GM12878 (cell line): ENCODE measurements around the gene FIGNL2. TPM values are rescaled to one million over a fixed set of nuclear protein-coding genes. Genes with fewer than 3 reads are reported as not detected.

ENCODE experiments used
- ATAC-seq: fragments of 200-7000 bp; cut with Tn5 transposase; 3 replicates; pipeline ENCODE4 v1.9.1; 2020; ENCODE audit warnings: mild to moderate bottlenecking, moderate library complexity
- BruUV-seq: library from RNA; stranded (reverse); fragments of 400-500 nt; replicated peaks from 2 replicates; lab custom pipeline; 2021; lab: Mats Ljungman, UMichigan
- CTCF ChIA-PET: fragments of 300-600 bp; sonication (Branson Sonifier 250); formaldehyde crosslinking; extraction: SDS; loops from one replicate; lab custom pipeline; 2021; ENCODE audit warnings: inconsistent platforms; lab: Yijun Ruan, JAX
- POLR2A ChIA-PET: fragments of 350-600 bp; formaldehyde crosslinking; extraction: SDS; loops from one replicate; lab custom pipeline; 2021; ENCODE audit warnings: inconsistent platforms; lab: Charles Lee
- RAD21 ChIA-PET: fragments of 300-600 bp; sonication (Branson Sonifier 250); formaldehyde crosslinking; loops from one replicate; lab custom pipeline; 2023; ENCODE audit warnings: antibody characterized with exemption; ENCODE audit not compliant: unreplicated experiment; lab: Charles Lee
- SMC1A ChIA-PET: fragments of 300-600 bp; sonication (Branson Sonifier 250); formaldehyde crosslinking; loops from one replicate; lab custom pipeline; 2023; ENCODE audit not compliant: unreplicated experiment, uncharacterized antibody; lab: Charles Lee
- DNase-seq: peaks from one replicate; pipeline ENCODE4 v3.0.0-alpha.2; 2011; ENCODE audit warnings: low read depth, low spot score
- FAIRE-seq: peaks from 3 replicates; lab custom pipeline; 2011; peaks lifted over from hg19 to GRCh38; lab: Jason Lieb, UNC
- H2AFZ ChIP-seq: 2 replicates; pipeline ENCODE4 v1.6.0; 2011; ENCODE audit warnings: low read depth, low read length, control low read depth; ENCODE audit not compliant: control insufficient read depth
- H3K27ac ChIP-seq: 2 replicates; pipeline ENCODE4 v1.5.1; 2011; ENCODE audit warnings: control low read depth; ENCODE audit not compliant: control insufficient read depth, insufficient read depth
- H3K27me3 ChIP-seq, 2 experiments: replicated peaks in 1 of 2; 2 replicates each; pipeline versions ENCODE4 v1.6.0 to v1.6.1; 2011; ENCODE audit warnings: low read length in 1 of 2; ENCODE audit not compliant: control insufficient read depth in 2 of 2, insufficient read depth in 2 of 2
- H3K36me3 ChIP-seq, 2 experiments: 2 replicates each; pipeline ENCODE4 v1.5.1; 2011; ENCODE audit warnings: low read length in 1 of 2; ENCODE audit not compliant: control insufficient read depth in 2 of 2, insufficient read depth in 2 of 2
- H3K4me1 ChIP-seq: 2 replicates; pipeline ENCODE4 v1.6.1; 2011; ENCODE audit warnings: mild to moderate bottlenecking, low read length, moderate library complexity, mixed read lengths; ENCODE audit not compliant: control insufficient read depth, insufficient read depth
- H3K4me2 ChIP-seq: 2 replicates; pipeline ENCODE4 v1.6.0; 2011; ENCODE audit warnings: control low read depth; ENCODE audit not compliant: control insufficient read depth, insufficient read depth
- H3K4me3 ChIP-seq: fragments of 200-600 bp; sonication (generic); 2 replicates; pipeline ENCODE4 v1.5.1; 2016
- H3K79me2 ChIP-seq: 2 replicates; pipeline ENCODE4 v1.6.0; 2011; ENCODE audit warnings: low read length; ENCODE audit not compliant: control insufficient read depth, insufficient read depth
- H3K9ac ChIP-seq: 2 replicates; pipeline ENCODE4 v1.8.0; 2011; ENCODE audit warnings: low read length, control low read depth, mixed read lengths; ENCODE audit not compliant: control insufficient read depth, insufficient read depth
- H3K9me3 ChIP-seq: replicated peaks from 3 replicates; pipeline ENCODE4 v1.5.1; 2011; ENCODE audit warnings: mild to moderate bottlenecking, low read length; ENCODE audit not compliant: control insufficient read depth, insufficient read depth
- H4K20me1 ChIP-seq: 2 replicates; pipeline ENCODE4 v1.6.0; 2011; ENCODE audit not compliant: control insufficient read depth, insufficient read depth
- EED ChIP-seq: sonication (generic); IDR thresholded peaks from 2 replicates; pipeline ENCODE4 v1.6.1; 2016; ENCODE audit warnings: antibody characterized with exemption, low read depth
- IRF4 ChIP-seq: IDR thresholded peaks from 2 replicates; pipeline ENCODE4 v1.6.1; 2011; ENCODE audit warnings: low read depth, low read length
- TCF3 ChIP-seq: IDR thresholded peaks from 2 replicates; pipeline ENCODE4 v1.6.1; 2012; ENCODE audit warnings: low read depth, mild to moderate bottlenecking, low read length, borderline replicate concordance; ENCODE audit not compliant: insufficient read depth
- WGBS: methylation state at CpG from one replicate; pipeline ENCODE4 v1.1.6; 2016; ENCODE audit warnings: low lambda C conversion rate; ENCODE audit not compliant: insufficient replicate concordance, insufficient coverage; ENCODE audit errors: missing lambda C conversion rate; 5-methylcytosine and 5-hydroxymethylcytosine counted together
- in situ Hi-C: fragments of 300-500 bp; cut with MboI; formaldehyde crosslinking; loops from 9 replicates; pipeline ENCODE4 v1.14.3; 2018; ENCODE audit warnings: mixed read lengths
- intact Hi-C: fragments of 100-400 bp; cut with micrococcal nuclease; formaldehyde crosslinking; loops from one replicate; pipeline ENCODE4 v1.14.2; 2022; ENCODE audit not compliant: unreplicated experiment
- polyA plus RNA-seq, 11 experiments: library from polyadenylated mRNA; depleted of rRNA in 4 of 11; unstranded in 6 of 11; stranded (reverse) in 5 of 11; fragments of >200 nt; fragmentation: Nextera tagmentation in 4 of 11; fragmentation: Illumina TruSeq in 1 of 11; extraction: Ambion mirVana in 4 of 11; extraction: Trizol in 1 of 11; gene quantifications; 1 replicate in 1 of 11; 2 replicates in 10 of 11; pipeline versions ENCODE4 v1.2.1 to v1.2.3, GENCODE V29; 2011 to 2016; ENCODE audit warnings: inconsistent platforms in 2 of 11, missing spikeins in 2 of 11, low read depth in 1 of 11
- total RNA-seq, 4 experiments: library from RNA; depleted of rRNA in 3 of 4; stranded (reverse); fragments of >200 nt in 3 of 4; fragmentation: Illumina TruSeq in 1 of 4; extraction: Trizol in 1 of 4; gene quantifications; 2 replicates each; pipeline versions ENCODE4 v1.2.1 to v1.2.3, GENCODE V29; 2013 to 2021
- TF ChIP-seq, protein P1 (sequence below): fragments of 450-650 bp; formaldehyde crosslinking; IDR thresholded peaks from 2 replicates; pipeline ENCODE4 v1.4.0; 2020; ENCODE audit warnings: mild to moderate bottlenecking, moderate library complexity
- TF ChIP-seq, protein P2 (sequence below): fragments of 450-650 bp; IDR thresholded peaks from 2 replicates; pipeline ENCODE4 v1.6.1; 2017; ENCODE audit warnings: mild to moderate bottlenecking, low read depth, inconsistent platforms; ENCODE audit not compliant: poor library complexity, severe bottlenecking
- TF ChIP-seq, protein P3 (sequence below): fragments of 450-650 bp; IDR thresholded peaks from 2 replicates; pipeline ENCODE4 v1.6.1; 2017; ENCODE audit warnings: mild to moderate bottlenecking, moderate library complexity

FIGNL2 gene
- total and polyA plus RNA-seq, 10 of the 15 experiments (the other 5 are each of a cell fraction or from before 2014, with no cell fraction given) = not detected

DNA sequence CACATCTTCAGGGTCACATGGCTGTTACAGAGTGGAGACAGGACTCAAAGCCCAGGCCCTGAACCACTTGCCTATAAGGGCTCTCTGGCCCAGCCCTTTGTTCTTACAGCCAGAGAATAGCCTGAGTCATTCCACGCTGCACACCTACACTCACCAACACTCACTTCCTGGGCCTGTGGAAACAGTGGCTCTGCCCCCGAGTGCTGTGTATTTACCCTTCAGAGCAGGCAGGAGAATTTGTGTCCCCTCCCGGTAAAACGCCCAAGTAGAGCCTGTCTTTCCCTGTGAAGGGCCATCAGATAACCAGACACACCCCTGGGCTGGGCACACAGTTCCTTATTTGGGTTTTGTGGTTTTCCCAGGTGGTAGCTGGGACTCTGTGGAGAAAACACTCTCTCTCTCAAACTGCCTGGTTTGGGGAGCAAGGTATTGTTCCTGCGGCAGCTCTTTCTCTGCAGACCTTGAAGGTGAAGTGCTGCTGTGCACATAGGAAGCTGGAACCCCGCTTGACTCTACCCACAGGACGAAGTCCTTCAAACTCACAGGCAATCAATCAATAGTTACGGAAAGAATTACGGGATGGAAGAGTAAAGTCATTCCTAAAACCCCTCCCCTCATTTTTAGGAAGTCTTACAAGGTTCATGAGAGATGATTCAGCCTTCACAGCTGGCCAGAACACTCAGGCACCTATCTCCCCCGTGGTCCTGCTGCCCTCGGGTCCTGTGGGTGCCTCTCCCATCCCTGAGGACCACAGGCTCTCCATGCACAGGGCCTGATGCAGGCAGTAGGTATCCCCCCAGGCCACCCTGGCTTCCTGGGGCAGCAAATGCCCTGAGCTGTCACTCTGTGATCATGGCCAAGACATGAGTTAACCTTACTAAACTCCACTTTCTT lies 20.3 kb downstream of the FIGNL2 start:
- no peaks in the 10 kb centered on the region for H3K79me2 ChIP-seq
- no peak overlapping the region for H3K4me2 ChIP-seq
- ChIA-PET SMC1A (no interaction called here), RAD21 (no interaction called here), CTCF (no interaction called here), POLR2A (no interaction called here)
- no peak overlapping the region for H3K4me3 ChIP-seq
- intact Hi-C loops (no loop called here), in situ Hi-C loops (no loop called here)
- H3K27ac ChIP-seq = no peak overlapping the region
- H4K20me1 ChIP-seq = no peaks in the 10 kb centered on the region; the same call in 1 of the 2 replicates
- no peak overlapping the region for H3K9ac ChIP-seq
- H2AFZ ChIP-seq = no peak overlapping the region
- H3K4me1 ChIP-seq = no peaks in the 10 kb centered on the region; the same call in 1 of the 2 replicates
- FAIRE-seq (no peak), DNase-seq (no peak), ATAC-seq (peak; percentile 43)
- H3K27me3 ChIP-seq = peaks cover 5% of the 10 kb centered on the region in 2 experiments
- no peaks in the 10 kb centered on the region for H3K9me3 ChIP-seq
- under 1% methylated on average over 11 of the region's 11 CpGs for WGBS
- no peak for TF ChIP-seq EED
- TF ChIP-seq, protein P1, sequence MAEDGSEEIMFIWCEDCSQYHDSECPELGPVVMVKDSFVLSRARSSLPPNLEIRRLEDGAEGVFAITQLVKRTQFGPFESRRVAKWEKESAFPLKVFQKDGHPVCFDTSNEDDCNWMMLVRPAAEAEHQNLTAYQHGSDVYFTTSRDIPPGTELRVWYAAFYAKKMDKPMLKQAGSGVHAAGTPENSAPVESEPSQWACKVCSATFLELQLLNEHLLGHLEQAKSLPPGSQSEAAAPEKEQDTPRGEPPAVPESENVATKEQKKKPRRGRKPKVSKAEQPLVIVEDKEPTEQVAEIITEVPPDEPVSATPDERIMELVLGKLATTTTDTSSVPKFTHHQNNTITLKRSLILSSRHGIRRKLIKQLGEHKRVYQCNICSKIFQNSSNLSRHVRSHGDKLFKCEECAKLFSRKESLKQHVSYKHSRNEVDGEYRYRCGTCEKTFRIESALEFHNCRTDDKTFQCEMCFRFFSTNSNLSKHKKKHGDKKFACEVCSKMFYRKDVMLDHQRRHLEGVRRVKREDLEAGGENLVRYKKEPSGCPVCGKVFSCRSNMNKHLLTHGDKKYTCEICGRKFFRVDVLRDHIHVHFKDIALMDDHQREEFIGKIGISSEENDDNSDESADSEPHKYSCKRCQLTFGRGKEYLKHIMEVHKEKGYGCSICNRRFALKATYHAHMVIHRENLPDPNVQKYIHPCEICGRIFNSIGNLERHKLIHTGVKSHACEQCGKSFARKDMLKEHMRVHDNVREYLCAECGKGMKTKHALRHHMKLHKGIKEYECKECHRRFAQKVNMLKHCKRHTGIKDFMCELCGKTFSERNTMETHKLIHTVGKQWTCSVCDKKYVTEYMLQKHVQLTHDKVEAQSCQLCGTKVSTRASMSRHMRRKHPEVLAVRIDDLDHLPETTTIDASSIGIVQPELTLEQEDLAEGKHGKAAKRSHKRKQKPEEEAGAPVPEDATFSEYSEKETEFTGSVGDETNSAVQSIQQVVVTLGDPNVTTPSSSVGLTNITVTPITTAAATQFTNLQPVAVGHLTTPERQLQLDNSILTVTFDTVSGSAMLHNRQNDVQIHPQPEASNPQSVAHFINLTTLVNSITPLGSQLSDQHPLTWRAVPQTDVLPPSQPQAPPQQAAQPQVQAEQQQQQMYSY = no peak
- TF ChIP-seq IRF4 = 0 out of 2 replicates have a peak, but pooled peaks have one; percentile 5
- TF ChIP-seq, protein P2, sequence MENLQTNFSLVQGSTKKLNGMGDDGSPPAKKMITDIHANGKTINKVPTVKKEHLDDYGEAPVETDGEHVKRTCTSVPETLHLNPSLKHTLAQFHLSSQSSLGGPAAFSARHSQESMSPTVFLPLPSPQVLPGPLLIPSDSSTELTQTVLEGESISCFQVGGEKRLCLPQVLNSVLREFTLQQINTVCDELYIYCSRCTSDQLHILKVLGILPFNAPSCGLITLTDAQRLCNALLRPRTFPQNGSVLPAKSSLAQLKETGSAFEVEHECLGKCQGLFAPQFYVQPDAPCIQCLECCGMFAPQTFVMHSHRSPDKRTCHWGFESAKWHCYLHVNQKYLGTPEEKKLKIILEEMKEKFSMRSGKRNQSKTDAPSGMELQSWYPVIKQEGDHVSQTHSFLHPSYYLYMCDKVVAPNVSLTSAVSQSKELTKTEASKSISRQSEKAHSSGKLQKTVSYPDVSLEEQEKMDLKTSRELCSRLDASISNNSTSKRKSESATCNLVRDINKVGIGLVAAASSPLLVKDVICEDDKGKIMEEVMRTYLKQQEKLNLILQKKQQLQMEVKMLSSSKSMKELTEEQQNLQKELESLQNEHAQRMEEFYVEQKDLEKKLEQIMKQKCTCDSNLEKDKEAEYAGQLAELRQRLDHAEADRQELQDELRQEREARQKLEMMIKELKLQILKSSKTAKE = no peak
- no peak for TF ChIP-seq TCF3
- TF ChIP-seq, protein P3, sequence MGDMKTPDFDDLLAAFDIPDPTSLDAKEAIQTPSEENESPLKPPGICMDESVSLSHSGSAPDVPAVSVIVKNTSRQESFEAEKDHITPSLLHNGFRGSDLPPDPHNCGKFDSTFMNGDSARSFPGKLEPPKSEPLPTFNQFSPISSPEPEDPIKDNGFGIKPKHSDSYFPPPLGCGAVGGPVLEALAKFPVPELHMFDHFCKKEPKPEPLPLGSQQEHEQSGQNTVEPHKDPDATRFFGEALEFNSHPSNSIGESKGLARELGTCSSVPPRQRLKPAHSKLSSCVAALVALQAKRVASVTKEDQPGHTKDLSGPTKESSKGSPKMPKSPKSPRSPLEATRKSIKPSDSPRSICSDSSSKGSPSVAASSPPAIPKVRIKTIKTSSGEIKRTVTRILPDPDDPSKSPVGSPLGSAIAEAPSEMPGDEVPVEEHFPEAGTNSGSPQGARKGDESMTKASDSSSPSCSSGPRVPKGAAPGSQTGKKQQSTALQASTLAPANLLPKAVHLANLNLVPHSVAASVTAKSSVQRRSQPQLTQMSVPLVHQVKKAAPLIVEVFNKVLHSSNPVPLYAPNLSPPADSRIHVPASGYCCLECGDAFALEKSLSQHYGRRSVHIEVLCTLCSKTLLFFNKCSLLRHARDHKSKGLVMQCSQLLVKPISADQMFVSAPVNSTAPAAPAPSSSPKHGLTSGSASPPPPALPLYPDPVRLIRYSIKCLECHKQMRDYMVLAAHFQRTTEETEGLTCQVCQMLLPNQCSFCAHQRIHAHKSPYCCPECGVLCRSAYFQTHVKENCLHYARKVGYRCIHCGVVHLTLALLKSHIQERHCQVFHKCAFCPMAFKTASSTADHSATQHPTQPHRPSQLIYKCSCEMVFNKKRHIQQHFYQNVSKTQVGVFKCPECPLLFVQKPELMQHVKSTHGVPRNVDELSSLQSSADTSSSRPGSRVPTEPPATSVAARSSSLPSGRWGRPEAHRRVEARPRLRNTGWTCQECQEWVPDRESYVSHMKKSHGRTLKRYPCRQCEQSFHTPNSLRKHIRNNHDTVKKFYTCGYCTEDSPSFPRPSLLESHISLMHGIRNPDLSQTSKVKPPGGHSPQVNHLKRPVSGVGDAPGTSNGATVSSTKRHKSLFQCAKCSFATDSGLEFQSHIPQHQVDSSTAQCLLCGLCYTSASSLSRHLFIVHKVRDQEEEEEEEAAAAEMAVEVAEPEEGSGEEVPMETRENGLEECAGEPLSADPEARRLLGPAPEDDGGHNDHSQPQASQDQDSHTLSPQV = no peak
- H3K36me3 ChIP-seq = no peaks in the 10 kb centered on the region
- BruUV-seq = no TSS peak
